ENCODE measurements around the gene NDUFA11.
A peak's percentile ranks its signal among the peaks of the same experiment; 100 is the strongest.

NDUFA11 gene

GRCh38 chr19:5905114-5905778 lies 1.7 kb upstream of the NDUFA11 start:
- no peak for DNase-seq

GRCh38 chr19:5904352-5905113 lies 943 bp upstream of the NDUFA11 start, which contains the start of gene VMAC:
TSS of gene VMAC (plus strand) at chr19:5904872. CDS start at chr19:5904891, 19 bp downstream.
- peak; percentile 99 to 100 for DNase-seq

DNA sequence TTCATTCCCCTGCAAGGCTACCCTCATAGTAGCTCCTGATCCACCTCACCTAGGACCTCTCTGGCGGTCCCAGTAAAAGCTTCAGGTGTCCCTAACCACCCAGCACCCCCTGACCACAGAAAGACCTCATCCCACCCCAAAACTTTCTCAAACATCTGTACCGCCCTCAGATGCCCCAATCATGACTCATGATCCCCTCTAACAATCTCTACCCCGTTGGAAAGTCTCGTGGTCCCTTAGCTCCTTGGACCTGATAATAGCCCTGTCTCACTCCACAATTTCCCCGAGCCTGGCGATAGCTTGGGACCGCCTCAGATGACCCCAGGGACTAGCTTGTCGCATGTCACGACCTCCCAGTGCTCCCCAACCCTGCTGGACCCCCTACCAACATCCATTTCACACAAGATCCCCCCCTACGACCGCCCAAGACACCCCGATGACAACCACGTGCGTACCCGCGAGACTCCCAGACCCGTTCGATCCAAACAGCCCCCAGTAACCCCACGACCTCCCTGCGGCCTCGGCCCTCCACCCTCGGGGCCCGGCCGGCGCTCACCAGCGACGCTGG lies 450 bp downstream of the NDUFA11 start:
- DNase-seq, result peak in 1 of 2 experiments; percentile 34

GRCh38 chr19:5900976-5901375 lies 2.6 kb downstream of the NDUFA11 start:
- no peak for DNase-seq

DNA sequence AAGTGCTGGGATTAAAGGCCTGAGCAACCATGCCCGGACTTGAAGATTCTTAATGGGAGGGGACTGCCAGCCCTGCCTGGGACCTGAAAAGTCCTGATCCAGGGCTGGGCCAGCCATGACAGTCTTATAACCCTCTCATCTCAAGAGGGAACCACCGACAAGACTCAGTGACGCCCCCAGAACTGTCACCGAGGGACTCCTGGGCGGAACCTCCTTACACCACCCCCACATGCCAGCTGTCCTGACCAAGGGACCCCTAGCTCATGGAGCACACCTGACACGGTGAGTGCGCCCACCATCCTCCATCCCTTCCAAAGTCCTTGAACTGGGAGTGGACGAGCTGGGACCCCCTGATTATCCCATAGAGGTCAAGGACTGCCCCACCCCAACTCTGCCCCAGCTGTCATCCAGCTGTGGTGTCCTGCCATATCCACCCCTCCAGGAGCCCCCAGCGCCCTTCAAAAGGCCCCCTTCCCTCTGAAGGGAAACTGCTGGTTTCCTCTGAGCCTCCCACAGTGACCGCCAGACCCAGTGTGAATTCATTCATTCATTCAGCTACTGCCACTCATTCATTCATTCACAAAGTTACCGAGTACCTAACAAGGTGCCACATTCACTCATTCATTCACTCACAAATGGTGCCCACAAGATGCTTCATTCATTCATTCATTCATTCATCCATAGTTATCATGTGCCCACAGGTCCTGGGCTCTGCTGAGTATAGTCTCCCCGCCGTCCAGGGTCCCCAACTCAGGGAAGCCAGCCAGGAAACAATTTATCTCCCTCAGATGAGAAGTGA lies 3.7 kb downstream of the NDUFA11 start:
- no peak for DNase-seq

DNA sequence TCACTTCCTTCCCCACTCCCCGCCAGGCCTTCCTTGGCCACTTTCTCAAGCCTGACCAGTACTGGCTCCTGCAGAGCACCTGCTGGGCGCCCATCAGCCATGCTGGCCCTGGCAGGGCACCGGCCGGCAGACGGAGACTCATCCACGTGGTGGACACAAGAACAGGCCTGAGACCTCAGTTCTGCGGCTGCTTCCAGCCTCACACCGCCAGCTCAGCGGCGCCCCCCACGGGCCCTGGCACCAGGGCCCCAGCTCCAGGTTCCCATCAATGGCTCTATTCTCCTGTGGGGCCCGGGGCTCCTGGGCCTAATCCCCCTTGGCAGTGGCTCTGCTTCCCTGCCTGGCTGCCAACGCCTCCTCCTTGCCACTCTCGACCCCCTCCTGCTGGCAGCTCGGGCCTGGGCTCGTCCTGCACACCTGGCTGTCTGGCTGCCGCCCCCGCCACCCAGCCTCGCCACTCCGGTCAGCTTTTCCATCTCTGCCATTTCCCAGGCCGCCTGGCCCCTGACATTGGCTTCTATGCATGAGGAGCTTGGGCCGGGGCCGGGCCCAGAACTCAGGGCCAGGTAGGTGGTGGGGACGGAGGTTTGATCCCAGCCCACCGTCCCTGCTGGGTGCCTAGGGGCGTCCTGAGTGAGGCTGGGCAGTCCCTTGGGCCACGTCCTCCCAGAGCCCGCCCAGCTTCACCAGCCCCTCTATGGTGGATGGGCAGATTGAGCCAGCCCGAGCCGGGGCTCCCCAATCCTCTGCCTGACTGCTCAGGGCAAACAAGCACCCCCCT lies 6.2 kb downstream of the NDUFA11 start:
- no peak for DNase-seq

- no peak for DNase-seq
These were observed 7.1 kb downstream of the NDUFA11 start for GRCh38 chr19:5896365-5897076.

DNA sequence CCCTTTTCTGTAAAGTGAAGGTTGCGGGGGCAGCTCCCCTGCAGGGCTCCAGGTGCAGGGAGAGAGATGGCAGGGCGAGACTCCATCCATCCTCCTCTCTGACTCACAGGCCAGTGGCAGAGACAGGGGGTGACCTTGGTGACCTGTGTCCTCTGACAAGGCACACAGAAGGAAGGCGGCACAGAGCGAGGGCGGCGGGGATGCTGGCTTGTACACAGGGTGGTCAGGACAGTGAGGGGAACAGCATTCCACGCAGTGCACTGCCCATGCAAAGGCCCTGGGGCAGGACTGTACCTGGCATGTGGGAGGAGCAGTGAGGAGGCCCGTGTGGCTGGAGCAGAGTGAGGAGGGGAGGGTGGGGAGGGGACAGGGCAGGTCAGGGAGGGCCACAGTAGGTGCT lies 7.7 kb downstream of the NDUFA11 start:
- no peak for DNase-seq

- DNase-seq, result no peak
These were observed 8.2 kb downstream of the NDUFA11 start for GRCh38 chr19:5895409-5895808.

- no peak for DNase-seq
These were observed 8.8 kb downstream of the NDUFA11 start for GRCh38 chr19:5894704-5895349.

- no peak for DNase-seq
These were observed 9.5 kb downstream of the NDUFA11 start for GRCh38 chr19:5893907-5894703.

DNA sequence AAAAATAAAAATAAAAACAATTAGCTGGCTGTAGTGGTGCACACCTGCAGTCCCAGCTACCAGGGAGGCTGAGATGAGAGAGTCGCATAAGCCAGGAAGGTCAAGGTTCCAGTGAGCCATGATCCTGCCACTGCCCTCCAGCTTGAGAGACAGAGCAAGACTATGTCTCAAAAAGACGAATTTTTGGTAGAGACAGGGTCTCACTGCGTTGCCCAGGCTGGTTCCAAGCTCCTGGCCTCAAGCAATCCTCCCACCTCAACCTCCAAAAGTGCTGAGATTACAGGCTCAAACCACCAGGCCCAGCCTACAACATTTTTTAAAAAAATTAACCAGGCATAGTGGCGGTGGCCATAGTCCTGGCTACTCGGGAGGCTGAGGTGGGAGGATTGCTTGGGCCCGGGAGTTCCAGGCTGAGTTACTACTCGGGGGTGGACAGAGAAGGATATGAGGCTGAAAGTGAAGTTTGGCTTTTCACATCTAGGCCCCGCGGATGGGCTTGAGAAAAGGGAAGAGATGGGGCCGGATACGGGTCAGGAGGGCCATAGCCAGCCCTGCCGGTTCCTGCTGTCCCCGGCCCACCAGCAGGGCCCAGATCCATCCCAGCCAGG lies 10.2 kb downstream of the NDUFA11 start:
- no peak for DNase-seq

- no peak for DNase-seq
These were observed 10.8 kb downstream of the NDUFA11 start for GRCh38 chr19:5892772-5893275.

DNA sequence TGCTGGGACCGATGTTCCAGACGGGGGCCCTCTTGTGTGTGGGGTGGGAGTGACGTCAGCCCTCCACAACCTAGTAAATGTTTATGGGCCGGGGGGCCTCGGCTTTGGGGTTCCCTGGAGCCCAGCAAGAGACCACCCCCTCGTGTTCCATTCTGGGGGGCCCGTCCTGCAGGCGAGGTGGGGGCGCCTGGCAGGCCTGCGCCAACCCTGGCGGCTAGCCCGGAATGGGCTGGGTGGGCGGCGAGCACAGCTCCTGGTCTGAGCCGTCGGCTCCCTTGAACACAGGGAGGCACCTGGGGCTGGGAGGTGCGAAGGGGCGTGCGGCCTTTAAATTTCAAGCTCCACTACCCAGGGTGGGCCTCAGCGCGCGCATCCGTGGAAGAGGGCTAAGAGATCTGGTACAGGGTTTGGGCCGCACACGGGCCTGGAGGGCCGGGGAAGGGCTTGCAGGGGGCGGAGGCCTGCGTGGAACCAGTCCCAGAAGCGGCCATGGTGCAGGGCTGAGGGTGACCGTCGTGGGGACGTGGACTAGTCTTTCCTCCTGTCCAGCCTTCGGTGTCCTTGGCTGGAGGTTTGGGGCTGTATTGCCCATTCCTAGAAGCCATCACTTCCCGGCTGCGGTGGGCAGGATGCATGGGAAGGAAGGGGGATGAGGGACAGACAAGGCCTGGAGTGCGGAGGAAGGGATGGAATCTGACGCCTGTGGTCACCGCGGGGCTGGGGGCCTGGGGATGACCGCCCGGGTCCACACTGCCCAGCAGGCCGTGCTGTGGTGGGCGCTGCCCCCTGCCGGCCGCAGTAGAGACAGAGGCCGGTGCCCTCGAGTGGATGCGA lies 11.4 kb downstream of the NDUFA11 start:
- DNase-seq, result no peak

DNA sequence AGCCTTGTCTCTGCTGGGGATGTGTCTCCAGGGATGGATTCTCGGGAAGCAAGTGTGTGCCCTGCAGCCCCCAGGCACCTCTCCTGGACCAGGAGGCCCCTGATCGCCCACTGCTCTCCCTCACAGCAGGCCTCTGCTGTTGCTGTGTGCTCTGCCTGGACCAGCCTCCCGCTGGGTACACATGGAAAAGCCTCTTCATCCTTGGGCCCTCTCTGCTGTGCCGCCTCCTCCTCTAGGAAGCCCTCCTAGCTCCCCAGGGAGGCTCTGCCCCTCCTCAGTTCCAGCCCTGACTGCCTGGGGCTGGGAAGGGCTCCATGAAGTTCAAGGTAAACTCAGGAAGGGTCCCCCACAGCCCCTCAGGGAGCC lies 12.0 kb downstream of the NDUFA11 start:
- no peak for DNase-seq

GRCh38 chr19:5890099-5890498 lies 13.5 kb downstream of the NDUFA11 start:
- no peak for DNase-seq

GRCh38 chr19:5889288-5889971 lies 14.2 kb downstream of the NDUFA11 start:
- no peak for DNase-seq

Measured in stimulated activated CD4-positive, alpha-beta T cell treated with anti-CD3 and anti-CD28 coated beads, Interleukin-4, amount 100 ng/mL, for 4 hours (primary cell).